Anterior cingulate cortex (tissue), 58 donors: ENCODE results near the gene FRMD5.

Source experiments
- DNase-seq, 58 donors: peaks; one replicate each; lab custom pipeline; 2025; lab: John Stamatoyannopoulos, UW

FRMD5 gene

GRCh38 chr15:43824302-43825246 lies 370.5 kb downstream of the FRMD5 start, which contains the start of gene MFAP1:
TSS of gene MFAP1 (minus strand) at chr15:43824690. CDS start at chr15:43824569, 121 bp downstream.
- DNase-seq, result peak; percentile 20 to 97 (median 89)

- no peak for DNase-seq
Observed at GRCh38 chr15:43821505-43821904, 373.6 kb downstream of the FRMD5 start.
